GM10847 (cell line): ENCODE measurements around the gene KANSL1.

Experiments used
- POLR2A ChIP-seq: IDR thresholded peaks from 2 replicates; pipeline ENCODE4 v1.6.1; 2011; ENCODE audit not compliant: insufficient read length; ENCODE audit errors: extremely low read depth

The KANSL1 gene

DNA sequence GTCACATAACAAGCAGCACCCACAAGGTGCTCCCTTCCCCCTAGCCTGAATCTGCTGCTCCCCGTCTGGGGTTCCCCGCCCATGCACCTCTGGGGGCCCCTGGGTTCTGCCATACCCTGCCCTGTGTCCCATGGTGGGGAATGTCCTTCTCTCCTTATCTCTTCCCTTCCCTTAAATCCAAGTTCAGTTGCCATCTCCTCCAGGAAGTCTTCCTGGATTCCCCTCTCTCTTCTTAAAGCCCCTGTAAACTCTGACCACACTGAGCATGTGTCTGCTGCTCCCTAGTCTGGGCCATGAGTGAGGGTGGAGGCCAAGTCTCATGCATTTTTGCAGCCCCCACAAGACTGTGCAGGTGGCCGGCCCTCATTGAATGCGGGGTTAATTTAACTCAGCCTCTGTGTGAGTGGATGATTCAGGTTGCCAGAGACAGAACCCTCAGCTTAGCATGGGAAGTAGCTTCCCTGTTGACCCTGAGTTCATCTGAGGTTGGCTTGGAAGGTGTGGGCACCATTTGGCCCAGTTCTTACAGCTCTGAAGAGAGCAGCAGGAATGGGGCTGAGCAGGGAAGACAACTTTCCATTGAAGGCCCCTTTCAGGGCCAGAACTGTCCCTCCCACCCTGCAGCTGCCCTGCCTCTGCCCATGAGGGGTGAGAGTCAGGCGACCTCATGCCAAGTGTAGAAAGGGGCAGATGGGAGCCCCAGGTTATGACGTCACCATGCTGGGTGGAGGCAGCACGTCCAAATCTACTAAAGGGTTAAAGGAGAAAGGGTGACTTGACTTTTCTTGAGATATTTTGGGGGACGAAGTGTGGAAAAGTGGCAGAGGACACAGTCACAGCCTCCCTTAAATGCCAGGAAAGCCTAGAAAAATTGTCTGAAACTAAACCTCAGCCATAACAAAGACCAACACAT is 194.0 kb downstream of the KANSL1 start, which contains the start of gene STH:
Gene STH (plus strand): TSS at position 264 of the 913 bp plus-strand sequence. CDS start 30 bp downstream, at position 294.
- no peak for TF ChIP-seq POLR2A

DNA sequence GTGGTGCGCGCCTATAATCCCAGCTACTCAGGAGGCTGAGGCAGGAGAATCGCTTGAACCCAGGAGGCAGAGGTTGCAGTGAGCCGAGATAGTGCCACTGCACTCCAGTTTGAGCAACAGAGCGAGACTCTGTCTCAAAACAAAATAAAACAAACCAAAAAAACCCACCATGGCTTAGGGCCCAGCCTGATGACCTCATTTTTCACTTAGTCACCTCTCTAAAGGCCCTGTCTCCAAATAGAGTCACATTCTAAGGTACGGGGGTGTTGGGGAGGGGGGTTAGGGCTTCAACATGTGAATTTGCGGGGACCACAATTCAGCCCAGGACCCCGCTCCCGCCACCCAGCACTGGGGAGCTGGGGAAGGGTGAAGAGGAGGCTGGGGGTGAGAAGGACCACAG is 195.6 kb downstream of the KANSL1 start:
- TF ChIP-seq POLR2A, result no peak

DNA sequence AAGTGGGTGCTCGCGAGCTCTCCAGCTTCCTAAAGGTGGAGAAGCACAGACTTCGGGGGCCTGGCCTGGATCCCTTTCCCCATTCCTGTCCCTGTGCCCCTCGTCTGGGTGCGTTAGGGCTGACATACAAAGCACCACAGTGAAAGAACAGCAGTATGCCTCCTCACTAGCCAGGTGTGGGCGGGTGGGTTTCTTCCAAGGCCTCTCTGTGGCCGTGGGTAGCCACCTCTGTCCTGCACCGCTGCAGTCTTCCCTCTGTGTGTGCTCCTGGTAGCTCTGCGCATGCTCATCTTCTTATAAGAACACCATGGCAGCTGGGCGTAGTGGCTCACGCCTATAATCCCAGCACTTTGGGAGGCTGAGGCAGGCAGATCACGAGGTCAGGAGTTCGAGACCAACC is 196.1 kb downstream of the KANSL1 start:
- TF ChIP-seq POLR2A, result no peak

DNA sequence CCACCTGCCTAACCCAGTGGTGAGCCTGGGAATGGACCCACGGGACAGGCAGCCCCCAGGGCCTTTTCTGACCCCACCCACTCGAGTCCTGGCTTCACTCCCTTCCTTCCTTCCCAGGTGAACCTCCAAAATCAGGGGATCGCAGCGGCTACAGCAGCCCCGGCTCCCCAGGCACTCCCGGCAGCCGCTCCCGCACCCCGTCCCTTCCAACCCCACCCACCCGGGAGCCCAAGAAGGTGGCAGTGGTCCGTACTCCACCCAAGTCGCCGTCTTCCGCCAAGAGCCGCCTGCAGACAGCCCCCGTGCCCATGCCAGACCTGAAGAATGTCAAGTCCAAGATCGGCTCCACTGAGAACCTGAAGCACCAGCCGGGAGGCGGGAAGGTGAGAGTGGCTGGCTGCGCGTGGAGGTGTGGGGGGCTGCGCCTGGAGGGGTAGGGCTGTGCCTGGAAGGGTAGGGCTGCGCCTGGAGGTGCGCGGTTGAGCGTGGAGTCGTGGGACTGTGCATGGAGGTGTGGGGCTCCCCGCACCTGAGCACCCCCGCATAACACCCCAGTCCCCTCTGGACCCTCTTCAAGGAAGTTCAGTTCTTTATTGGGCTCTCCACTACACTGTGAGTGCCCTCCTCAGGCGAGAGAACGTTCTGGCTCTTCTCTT is 196.8 kb downstream of the KANSL1 start:
- no peak for TF ChIP-seq POLR2A

DNA sequence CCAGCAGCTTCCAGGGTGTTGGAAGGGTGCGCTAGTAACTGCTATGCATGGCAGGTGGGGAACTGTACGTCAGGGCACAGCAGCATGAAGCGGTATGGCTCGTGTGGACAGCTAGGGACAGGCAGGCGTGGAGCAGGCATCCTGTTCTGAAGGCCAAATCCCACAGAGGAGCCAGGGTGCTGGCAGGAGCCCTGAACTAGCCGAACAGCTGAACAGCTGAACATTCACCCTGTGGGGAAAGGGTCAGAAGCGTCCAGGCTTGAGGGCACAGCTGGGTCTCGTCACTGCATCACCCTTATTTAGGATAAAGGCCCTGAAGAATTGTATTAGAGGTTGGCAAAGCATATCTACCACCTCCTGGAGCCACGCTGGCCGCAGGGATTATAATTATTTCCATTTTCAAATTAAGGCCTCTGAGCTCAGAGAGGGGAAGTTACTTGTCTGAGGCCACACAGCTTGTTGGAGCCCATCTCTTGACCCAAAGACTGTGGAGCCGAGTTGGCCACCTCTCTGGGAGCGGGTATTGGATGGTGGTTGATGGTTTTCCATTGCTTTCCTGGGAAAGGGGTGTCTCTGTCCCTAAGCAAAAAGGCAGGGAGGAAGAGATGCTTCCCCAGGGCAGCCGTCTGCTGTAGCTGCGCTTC is 197.5 kb downstream of the KANSL1 start:
- TF ChIP-seq POLR2A, result no peak

DNA sequence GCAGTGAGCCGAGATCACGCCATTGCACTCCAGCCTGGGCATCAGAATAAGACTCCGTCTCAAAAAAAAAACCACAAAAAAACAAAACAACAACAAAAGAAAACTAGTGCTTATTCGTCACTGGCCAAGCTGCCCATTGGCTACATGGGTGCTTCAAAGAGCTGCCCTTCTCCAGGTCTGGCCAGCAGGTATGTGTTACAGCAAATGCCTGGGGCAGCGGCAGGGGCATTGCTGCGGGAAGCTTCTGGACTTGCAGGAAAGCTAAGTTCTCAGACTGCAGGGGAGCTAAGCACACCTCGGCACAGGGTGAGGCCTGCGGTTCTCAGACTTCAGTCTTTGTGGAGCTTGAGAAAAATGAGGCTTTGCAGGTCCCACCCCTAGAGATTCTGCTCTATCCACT is 198.2 kb downstream of the KANSL1 start:
- no peak for TF ChIP-seq POLR2A

DNA sequence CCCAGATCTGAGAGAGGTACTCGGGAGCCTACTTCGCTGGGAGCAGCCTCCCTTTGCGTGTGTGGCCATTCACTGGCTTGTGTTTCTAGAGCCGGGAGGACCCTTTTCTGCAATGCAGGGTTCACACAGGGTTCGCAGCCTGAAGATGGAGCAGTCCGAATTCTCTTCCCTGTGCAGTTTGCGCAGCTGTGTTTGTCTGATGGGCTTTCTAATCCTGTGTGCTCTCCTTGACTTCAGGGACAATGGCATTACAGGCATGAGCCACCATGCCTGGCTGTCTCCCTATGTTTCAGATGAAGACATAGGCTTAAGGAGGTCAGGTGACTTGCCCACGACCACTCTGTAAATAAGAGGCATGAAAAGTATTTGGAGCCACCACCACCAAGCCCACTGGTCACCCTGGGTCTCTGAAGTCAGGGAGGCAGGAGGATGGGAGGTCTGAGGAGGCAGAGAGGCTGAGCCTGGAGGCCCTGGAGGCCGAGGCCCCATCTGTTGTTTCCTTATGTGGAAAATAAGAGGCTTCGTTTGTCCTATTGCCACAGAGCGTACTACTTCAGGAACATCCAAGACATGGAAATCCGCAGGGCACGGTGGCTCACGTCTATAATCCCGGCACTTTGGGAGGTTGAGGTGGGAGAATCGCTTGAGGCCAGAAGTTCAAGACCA is 199.1 kb downstream of the KANSL1 start:
- no peak for TF ChIP-seq POLR2A

DNA sequence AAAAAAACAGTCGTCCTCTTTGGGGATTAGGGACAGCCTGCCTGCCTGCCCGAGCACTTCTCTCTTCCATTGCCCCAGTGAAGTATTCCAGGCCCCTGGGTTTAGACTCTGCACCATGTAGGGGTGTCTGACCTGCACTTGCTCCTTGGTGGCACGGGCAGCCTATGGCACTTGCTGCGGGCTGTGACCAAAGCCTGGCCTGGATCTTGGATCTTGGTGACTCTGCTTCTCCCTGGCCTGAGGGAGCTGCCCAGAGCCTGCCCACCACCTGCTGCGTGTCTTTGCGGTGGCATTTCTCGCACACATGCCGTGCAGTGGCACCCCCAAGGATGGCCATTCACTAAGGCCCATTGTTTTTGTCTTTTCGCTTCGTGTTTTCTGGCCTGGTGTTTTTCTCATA is 200.3 kb downstream of the KANSL1 start:
- no peak for TF ChIP-seq POLR2A

DNA sequence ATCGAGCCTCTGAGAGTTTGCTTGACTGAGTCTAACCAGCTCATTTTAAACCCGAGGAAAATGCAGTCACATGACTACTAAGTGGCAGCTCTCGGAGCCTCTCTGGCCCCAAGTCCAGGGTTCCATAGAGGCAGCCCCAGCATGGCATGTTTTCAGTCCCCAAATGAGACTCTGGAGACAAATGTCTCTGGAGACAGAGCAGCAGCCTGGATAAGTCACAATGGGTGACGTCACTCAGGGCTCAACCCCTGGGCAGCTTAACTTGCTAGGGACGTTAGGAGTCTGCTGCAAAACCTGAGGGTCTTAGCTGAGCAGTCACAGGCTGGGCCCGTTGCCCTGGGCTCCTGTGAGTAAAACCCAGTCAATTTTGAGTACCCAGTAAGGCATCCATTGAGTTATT is 201.1 kb downstream of the KANSL1 start:
- no peak for TF ChIP-seq POLR2A

DNA sequence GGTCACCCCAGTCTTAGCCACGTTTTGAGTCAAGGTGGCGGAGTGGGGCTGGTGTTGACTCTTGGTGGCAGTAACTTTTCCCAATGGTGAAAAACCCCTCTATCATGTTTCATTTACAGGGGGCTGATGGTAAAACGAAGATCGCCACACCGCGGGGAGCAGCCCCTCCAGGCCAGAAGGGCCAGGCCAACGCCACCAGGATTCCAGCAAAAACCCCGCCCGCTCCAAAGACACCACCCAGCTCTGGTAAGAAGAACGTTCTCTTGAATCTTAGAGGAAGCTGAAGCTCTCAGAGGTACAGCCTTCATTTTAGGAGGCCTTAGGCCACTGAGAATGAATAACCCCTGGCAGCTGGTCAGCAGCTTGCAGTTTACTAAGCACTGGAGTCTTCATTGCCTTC is 201.9 kb downstream of the KANSL1 start:
- no peak for TF ChIP-seq POLR2A

DNA sequence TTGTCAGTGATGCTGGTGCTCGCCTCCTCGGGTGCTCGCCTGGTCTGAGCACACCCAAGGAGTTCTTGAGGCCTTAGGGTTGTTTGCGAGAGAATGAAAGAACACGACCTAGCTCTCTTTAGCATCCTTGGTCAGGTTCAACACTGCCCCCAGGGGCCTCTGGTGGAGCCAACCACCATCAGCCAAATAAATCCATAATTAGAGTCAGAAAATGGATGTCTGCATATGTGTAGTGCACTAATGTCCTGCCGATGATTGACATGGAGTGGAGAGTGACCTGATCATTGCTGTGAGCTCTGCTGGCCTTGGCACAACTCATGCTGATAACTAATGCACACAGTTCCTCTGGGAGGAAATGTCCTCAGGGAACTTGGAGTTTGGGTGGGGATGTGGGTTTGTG is 202.3 kb downstream of the KANSL1 start:
- no peak for TF ChIP-seq POLR2A

DNA sequence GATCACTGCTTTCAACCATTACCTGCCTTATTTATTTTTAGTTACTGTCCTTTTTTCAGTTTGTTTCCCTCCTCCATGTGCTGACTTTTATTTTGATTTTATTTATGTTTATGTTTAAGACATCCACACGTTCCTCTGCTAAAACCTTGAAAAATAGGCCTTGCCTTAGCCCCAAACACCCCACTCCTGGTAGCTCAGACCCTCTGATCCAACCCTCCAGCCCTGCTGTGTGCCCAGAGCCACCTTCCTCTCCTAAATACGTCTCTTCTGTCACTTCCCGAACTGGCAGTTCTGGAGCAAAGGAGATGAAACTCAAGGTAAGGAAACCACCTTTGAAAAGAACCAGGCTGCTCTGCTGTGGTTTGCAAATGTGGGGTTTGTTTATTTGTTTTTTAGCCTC is 203.5 kb downstream of the KANSL1 start:
- TF ChIP-seq POLR2A, result no peak

DNA sequence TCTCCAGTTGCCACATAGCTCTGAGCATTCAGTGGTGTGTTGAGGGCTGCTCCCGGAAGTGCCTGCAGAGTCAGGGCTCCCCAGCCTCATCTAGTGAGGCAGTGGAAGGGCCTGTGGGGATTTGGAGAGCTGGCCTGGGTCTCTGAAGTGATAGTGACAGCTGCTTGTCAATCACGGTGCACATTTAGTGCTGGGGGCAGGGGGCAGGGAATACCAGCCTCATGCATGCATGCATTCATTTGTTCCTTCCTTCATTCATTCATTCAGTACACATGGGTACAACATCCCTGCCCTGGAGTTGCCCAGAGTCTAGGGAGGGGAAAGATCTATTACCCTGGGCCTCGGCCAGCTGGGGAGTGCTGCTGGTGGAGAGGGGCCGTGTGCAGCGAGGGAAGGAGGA is 205.5 kb downstream of the KANSL1 start:
- TF ChIP-seq POLR2A, result no peak

DNA sequence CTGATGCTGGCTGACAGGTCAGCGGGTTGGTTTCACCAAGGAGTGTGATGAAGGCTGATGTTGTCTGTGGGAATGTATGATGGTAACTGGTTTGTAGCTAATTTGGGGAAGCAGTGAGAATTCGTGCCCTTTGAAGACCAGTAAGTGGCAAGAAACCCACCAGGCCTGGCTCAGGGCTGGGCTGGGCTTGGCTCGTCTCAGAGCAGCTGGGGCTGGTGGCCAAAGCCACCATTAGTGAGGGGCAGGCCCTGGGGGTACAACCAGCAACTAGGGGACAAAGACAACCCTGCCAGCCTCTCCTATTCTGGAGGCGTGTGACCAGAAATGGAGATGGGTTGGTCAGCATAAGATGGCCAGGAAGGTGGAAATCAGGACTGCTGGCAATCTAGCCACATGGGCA is 207.2 kb downstream of the KANSL1 start:
- TF ChIP-seq POLR2A, result no peak

DNA sequence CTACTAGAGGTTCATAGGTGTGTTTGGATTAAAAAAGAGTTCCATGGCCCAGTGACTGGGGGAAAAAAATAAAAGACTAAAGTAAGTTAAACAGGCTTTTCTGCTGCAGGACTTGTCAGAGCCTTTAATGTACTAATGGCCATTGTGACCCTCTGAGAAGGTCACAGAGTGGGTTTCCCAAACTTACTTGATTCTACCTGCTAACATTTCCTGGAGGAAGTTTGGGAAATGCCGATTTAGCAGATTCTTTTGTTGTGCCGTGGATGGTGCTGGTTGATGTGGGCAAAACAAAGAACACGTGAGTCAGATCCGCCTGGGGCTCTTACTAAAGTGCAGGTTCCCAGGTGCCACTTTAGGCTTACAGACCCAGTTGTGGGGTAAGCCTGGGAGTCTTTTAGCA is 207.8 kb downstream of the KANSL1 start:
- TF ChIP-seq POLR2A, result no peak
